NT2/D1 (cell line): ENCODE measurements around the gene EPHB2.
"Not testable (repeated sequence)": the region's sequence is repeated elsewhere in the genome, so short reads cannot be mapped to it uniquely, and the experiment has no call there.

ENCODE experiments used
- DNase-seq: peaks from one replicate; pipeline ENCODE4 v3.0.0-alpha.2; 2011; ENCODE audit warnings: low read depth, low spot score
- H3K27me3 ChIP-seq: 2 replicates; pipeline ENCODE4 v1.6.0; 2011; ENCODE audit warnings: mild to moderate bottlenecking; ENCODE audit not compliant: insufficient read length, insufficient read depth
- H3K36me3 ChIP-seq: 2 replicates; pipeline ENCODE4 v1.6.1; 2011; ENCODE audit warnings: mild to moderate bottlenecking, low read length, mixed read lengths; ENCODE audit not compliant: insufficient read depth, insufficient read length
- H3K4me1 ChIP-seq: 2 replicates; pipeline ENCODE4 v1.5.1; 2011; ENCODE audit not compliant: insufficient read depth, insufficient read length
- H3K4me3 ChIP-seq: 2 replicates; pipeline ENCODE4 v1.5.1; 2011; ENCODE audit warnings: low read depth; ENCODE audit not compliant: insufficient read length
- H3K9ac ChIP-seq: 2 replicates; pipeline ENCODE4 v1.6.0; 2011; ENCODE audit warnings: low read depth; ENCODE audit not compliant: insufficient read length
- H3K9me3 ChIP-seq: 2 replicates; pipeline ENCODE4 v1.5.1; 2011; ENCODE audit warnings: mild to moderate bottlenecking, low read length; ENCODE audit not compliant: insufficient read depth
- SUZ12 ChIP-seq: IDR thresholded peaks from 2 replicates; pipeline ENCODE4 v1.6.1; 2011; ENCODE audit not compliant: insufficient read length, insufficient read depth; ENCODE audit errors: extremely low read depth
- YY1 ChIP-seq: IDR thresholded peaks from 2 replicates; pipeline ENCODE4 v1.6.1; 2011; ENCODE audit not compliant: insufficient read length, insufficient read depth
- ZNF274 ChIP-seq: IDR thresholded peaks from 2 replicates; pipeline ENCODE4 v1.6.1; 2011; ENCODE audit warnings: mild to moderate bottlenecking, low read depth, low read length

Gene EPHB2

DNA sequence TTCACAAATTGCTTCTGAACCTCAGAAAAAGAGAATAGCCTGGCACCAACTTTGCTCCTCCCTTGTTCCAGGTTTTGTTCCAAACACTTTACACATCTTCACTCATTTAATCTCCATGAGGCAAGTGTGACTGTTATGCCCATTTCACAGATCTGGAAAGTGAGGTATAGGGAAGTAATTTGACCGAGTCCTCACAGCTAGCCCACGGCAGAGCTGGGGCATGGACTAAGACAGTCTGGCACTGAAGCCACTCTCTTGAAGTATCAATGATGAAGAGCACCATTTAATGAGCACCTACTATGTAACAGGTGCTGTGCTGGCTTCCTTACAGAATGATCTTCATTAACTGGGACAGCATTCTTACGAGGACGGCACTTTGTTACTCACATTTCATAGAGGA, 38.6 kb upstream of the EPHB2 start:
- Histone ChIP-seq H3K4me3 (no peak overlapping the region), H3K9me3 (no peaks in the 10 kb centered on the region), H3K27me3 (no peaks in the 10 kb centered on the region), H3K9ac (no peak overlapping the region), H3K4me1 (peaks cover 4% of the 10 kb centered on the region), H3K36me3 (no peaks in the 10 kb centered on the region)
- TF ChIP-seq SUZ12 (no peak), YY1 (no peak), ZNF274 (no peak)
- no peak for DNase-seq

DNA sequence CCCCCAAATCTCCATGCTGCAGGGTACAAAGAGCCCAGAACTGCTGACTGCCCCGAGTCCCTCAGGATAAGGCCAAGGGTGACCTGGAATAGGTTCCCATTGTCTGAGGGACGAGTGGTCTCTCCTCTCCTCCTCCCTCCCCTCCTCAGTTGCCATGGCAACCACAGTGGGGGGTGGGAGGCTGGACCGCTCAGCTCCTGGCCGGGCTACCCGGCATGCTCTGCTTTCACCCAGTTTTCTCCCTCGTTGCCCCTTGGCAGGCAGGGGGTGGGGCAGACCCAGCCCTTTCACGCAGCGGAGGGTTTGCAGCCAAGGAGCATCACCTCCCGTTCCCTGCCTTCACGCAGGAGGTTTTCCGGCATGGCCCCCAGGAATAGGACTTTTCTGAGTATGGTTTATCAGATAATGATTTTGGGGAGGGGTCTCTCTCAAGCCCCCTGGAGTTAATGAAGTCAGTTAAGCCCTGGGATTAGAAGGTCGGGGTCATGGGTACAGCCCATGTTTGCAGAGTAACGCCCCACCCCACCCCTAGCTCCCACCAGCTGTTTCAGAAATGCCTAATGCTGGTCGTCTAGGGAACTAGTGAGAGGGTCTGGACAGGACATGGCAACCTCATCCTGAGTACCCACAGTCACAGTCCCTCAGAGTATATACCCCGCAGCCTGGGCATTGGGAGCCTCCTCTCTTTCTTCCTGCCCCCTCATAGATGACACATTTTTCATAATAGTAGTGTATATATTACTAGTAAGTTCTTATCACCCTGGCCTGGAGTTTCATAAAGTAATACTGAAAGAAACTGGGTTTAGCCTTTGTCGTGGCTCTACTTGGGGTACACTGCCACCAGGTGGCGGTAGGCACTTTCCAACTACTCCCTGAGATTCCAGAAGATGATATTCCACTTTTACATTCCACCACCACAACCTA, 36.9 kb upstream of the EPHB2 start:
- Histone ChIP-seq H3K9me3 (no peaks in the 10 kb centered on the region), H3K4me3 (no peak overlapping the region), H3K27me3 (no peaks in the 10 kb centered on the region), H3K9ac (no peak overlapping the region), H3K36me3 (no peaks in the 10 kb centered on the region), H3K4me1 (peaks cover 2% of the 10 kb centered on the region)
- DNase-seq, result no peak
- no peak for TF ChIP-seq SUZ12
- no peak for TF ChIP-seq YY1
- no peak for TF ChIP-seq ZNF274

DNA sequence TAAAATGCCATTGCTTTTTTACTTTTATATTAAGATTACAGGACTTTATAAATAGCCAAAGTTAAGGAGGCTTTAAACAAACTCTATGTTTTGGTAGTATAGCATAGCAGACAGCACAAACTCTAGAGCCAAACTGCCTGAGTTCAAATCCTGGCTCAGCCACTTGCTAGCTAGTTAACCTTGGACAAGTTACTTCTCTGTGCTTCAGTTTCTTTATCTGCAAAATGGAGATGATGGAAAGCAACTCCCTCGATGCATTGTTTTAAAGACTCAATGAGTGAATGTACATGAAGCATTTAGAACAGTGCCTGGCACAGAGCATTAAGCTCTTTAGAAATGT, 36.3 kb upstream of the EPHB2 start:
- Histone ChIP-seq H3K36me3 (no peaks in the 10 kb centered on the region), H3K9me3 (no peaks in the 10 kb centered on the region), H3K9ac (no peak overlapping the region), H3K4me1 (peaks cover 6% of the 10 kb centered on the region), H3K27me3 (no peaks in the 10 kb centered on the region), H3K4me3 (no peak overlapping the region)
- TF ChIP-seq YY1, result no peak
- no peak for TF ChIP-seq SUZ12
- TF ChIP-seq ZNF274, result no peak
- DNase-seq, result no peak

DNA sequence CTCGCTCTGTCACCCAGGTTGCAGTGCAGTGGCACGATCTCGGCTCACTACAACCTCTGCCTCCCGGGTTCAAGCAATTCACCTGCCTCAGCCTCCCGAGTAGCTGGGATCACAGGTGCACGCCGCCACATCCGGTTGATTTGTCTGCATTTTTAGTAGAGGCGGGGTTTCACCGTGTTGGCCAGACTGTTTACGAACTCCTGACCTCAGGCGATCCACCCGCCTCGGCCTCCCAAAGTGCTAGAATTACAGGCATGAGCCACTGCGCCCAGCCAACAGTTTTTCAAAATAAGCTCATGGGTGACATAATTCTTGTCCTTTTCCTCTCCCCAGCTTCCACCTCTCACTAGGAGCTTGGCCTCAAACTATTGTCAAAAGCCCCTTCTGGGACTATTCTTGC, 34.5 kb upstream of the EPHB2 start:
- DNase-seq, H3K4me3 ChIP-seq, H3K9ac ChIP-seq, H3K27me3 ChIP-seq, H3K36me3 ChIP-seq, H3K9me3 ChIP-seq, H3K4me1 ChIP-seq: not testable (repeated sequence)

- peaks cover 9% of the 10 kb centered on the region for H3K4me1 ChIP-seq
- DNase-seq, result no peak
These were observed 33.6 kb upstream of the EPHB2 start for GRCh38 chr1:22676916-22677583.

DNA sequence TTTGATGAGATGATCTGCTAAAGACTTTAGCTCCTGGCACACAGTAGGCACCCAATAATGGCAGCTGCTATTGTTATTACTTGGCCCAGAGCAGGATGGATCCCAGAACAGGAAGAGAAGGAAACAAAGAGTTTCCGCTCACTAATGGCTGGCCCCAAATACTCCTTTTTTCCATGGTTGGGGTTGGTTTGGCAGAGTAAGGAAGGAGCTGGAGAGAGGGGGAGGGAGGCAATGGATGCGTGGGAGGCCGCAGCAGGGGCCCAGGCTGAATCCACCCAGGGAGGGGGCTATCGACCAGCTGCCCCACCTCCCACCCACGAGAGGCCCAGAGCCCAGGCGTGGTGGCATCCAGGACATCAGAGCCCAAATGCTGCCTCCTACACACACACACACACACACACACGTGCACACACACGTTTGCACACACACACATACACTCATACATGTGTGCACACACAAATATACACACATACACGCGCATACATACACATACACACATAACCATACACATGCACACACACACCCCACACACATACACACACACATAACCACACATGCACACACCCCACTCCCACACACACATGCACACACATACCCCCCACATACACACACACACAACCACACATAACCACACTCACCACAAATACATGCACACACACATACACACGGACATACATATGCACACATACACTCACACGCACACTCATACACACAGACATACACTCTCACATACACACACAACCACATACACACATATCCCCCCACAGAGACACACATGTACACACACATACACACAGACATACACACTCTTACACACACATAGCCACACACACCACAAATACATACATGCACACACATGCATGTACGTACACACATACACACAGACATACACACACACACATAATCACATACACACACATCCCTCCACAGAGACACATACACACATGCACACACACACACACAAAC, 32.4 kb upstream of the EPHB2 start:
- H3K9me3 ChIP-seq, result no peaks in the 10 kb centered on the region
- H3K27me3 ChIP-seq, result no peaks in the 10 kb centered on the region
- no peak overlapping the region for H3K4me3 ChIP-seq
- no peak for DNase-seq
- H3K4me1 ChIP-seq, result peaks cover 7% of the 10 kb centered on the region
- H3K36me3 ChIP-seq, result no peaks in the 10 kb centered on the region
- H3K9ac ChIP-seq, result no peak overlapping the region
- TF ChIP-seq ZNF274 (no peak), SUZ12 (no peak), YY1 (no peak)

More at GRCh38 chr1:22676916-22677583, 33.6 kb upstream of the EPHB2 start:
- TF ChIP-seq ZNF274 (no peak), SUZ12 (no peak), YY1 (no peak)
- no peaks in the 10 kb centered on the region for H3K9me3 ChIP-seq
- H3K4me3 ChIP-seq, result no peak overlapping the region
- no peaks in the 10 kb centered on the region for H3K27me3 ChIP-seq
- no peaks in the 10 kb centered on the region for H3K36me3 ChIP-seq
- no peak overlapping the region for H3K9ac ChIP-seq

DNA sequence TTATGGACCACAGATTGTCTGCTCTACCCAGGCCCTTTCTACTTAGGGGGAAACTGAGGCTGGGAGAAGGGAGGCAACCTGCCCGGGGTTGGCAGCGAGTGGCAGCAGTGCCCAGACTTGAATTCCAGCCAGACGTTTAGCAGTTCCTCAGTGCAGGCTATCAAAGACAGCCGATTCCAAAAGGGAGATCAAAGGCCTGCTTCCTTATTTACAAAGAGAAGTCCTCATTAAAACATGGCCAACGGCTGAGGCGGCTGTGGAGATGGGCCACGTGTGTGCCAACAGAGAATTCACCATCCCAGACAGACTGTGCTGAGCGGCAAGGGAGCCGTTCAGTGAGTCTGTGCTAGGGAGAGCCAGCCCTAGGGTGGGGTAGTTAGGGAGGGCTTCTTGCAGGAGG, 29.9 kb upstream of the EPHB2 start:
- H3K36me3 ChIP-seq, result no peaks in the 10 kb centered on the region
- H3K9me3 ChIP-seq, result no peaks in the 10 kb centered on the region
- H3K4me1 ChIP-seq, result peaks cover 9% of the 10 kb centered on the region
- H3K9ac ChIP-seq, result no peak overlapping the region
- TF ChIP-seq YY1, result no peak
- TF ChIP-seq ZNF274, result no peak
- TF ChIP-seq SUZ12, result no peak
- H3K27me3 ChIP-seq, result no peaks in the 10 kb centered on the region
- H3K4me3 ChIP-seq, result no peak overlapping the region
- DNase-seq, result no peak
